Nephron (organoid): ENCODE results near the gene MTRR.

Source experiments
- H3K27ac Mint-ChIP-seq, 3 experiments: 2 replicates each; pipeline ENCODE4 v1.8.0; 2020; ENCODE audit warnings: mixed read lengths in 3 of 3, mild to moderate bottlenecking in 2 of 3, moderate library complexity in 1 of 3
- H3K27me3 Mint-ChIP-seq: 2 replicates; pipeline ENCODE4 v1.8.0; 2021; ENCODE audit warnings: low read depth, mild to moderate bottlenecking, moderate library complexity, mixed read lengths
- H3K36me3 Mint-ChIP-seq: 2 replicates; pipeline ENCODE4 v1.8.0; 2020; ENCODE audit warnings: low read depth, mixed read lengths
- H3K4me1 Mint-ChIP-seq: 2 replicates; pipeline ENCODE4 v1.8.0; 2020; ENCODE audit warnings: mixed read lengths
- H3K4me3 Mint-ChIP-seq, 3 experiments: 2 replicates each; pipeline ENCODE4 v1.8.0; 2020; ENCODE audit warnings: mild to moderate bottlenecking in 3 of 3, mixed read lengths in 3 of 3, moderate library complexity in 2 of 3
- H3K9me3 Mint-ChIP-seq: 2 replicates; pipeline ENCODE4 v1.8.0; 2020; ENCODE audit warnings: mixed read lengths
- TF ChIP-seq, protein P1 (sequence below), 3 experiments: fragments of 200-600 bp; sonication (generic); IDR thresholded peaks; one replicate each; pipeline ENCODE4 v1.5.0; 2021; ENCODE audit warnings: antibody characterized with exemption in 3 of 3; ENCODE audit not compliant: unreplicated experiment in 3 of 3

Gene MTRR

DNA sequence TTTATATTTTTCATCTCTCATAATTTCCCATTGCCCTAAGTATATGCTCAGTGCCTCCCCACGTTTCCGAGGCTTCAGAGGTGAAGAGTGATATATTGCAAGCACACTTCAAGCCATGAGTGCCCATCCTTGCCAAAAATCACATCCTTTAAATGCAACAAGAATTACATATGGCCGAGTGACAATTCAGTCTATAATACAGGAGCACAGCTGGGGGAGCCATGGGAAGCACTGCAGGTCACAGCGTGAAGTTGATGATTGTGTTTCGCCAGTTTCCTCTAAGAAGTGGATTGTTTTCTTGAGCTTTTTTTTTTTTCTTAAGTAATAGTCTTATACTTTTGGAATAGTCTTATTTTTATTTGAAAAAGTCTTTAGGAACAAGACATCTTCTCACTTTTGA lies 61.1 kb downstream of the MTRR start:
- TF ChIP-seq, protein P1, sequence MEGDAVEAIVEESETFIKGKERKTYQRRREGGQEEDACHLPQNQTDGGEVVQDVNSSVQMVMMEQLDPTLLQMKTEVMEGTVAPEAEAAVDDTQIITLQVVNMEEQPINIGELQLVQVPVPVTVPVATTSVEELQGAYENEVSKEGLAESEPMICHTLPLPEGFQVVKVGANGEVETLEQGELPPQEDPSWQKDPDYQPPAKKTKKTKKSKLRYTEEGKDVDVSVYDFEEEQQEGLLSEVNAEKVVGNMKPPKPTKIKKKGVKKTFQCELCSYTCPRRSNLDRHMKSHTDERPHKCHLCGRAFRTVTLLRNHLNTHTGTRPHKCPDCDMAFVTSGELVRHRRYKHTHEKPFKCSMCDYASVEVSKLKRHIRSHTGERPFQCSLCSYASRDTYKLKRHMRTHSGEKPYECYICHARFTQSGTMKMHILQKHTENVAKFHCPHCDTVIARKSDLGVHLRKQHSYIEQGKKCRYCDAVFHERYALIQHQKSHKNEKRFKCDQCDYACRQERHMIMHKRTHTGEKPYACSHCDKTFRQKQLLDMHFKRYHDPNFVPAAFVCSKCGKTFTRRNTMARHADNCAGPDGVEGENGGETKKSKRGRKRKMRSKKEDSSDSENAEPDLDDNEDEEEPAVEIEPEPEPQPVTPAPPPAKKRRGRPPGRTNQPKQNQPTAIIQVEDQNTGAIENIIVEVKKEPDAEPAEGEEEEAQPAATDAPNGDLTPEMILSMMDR (IDR thresholded peaks at IDR 0.05; ENCODE audit: unreplicated experiment in 3 of 3) = no peak
- Mint-ChIP-seq H3K36me3 (no peaks in the 10 kb centered on the region), H3K4me3 (no peak overlapping the region), H3K27ac (no peak overlapping the region), H3K27me3 (peaks cover 7% of the 10 kb centered on the region), H3K4me1 (no peaks in the 10 kb centered on the region), H3K9me3 (no peaks in the 10 kb centered on the region)

DNA sequence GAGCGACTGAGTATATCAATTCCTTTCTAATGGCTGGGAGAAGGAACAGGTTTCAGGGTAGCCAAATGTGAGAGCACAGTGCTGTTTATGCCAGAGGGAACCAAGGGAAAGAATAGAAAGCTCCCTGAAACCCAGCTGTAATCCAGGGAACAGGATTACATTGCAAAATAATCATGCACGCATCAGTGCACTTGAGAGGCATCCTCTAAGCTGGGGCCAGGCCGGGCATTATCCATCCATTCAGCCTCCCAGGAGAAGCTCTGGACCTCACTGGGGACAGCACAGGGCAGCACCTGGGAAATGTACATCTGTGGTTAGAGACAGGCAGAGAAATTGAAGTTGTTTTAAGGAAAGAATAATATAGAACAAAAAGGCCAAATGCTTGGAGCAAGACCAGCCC lies 72.7 kb downstream of the MTRR start:
- H3K27ac Mint-ChIP-seq = no peak overlapping the region
- TF ChIP-seq, protein P1 (IDR thresholded peaks at IDR 0.05; ENCODE audit: unreplicated experiment in 3 of 3) = no peak
- H3K4me3 Mint-ChIP-seq = no peak overlapping the region
- no peaks in the 10 kb centered on the region for H3K4me1 Mint-ChIP-seq
- peaks cover 9% of the 10 kb centered on the region for H3K9me3 Mint-ChIP-seq
- H3K36me3 Mint-ChIP-seq = no peaks in the 10 kb centered on the region
- H3K27me3 Mint-ChIP-seq = no peaks in the 10 kb centered on the region

DNA sequence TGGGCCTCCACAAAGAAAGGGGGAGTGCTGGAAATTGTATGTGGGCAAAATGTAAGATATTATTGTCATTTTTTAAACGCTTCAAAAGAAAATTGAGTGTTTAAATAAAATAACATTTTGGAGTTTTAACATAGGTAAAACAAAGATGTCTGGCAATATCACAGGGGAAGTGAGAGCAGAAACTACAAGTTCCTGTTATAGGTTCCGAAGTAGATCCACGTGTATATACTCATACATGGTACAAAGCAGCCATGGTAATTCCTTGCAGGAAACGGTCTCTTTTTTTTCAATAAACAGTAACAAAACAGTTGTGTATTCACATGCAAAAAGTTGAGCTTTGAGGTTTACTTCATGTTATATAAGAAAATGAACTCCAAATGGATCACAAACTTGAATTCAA lies 78.4 kb downstream of the MTRR start:
- TF ChIP-seq, protein P1 (IDR thresholded peaks at IDR 0.05; ENCODE audit: unreplicated experiment in 3 of 3) = no peak
- H3K27me3 Mint-ChIP-seq = no peaks in the 10 kb centered on the region
- no peaks in the 10 kb centered on the region for H3K4me1 Mint-ChIP-seq
- peaks cover 11% of the 10 kb centered on the region for H3K9me3 Mint-ChIP-seq
- no peak overlapping the region for H3K27ac Mint-ChIP-seq
- H3K36me3 Mint-ChIP-seq = no peaks in the 10 kb centered on the region
- H3K4me3 Mint-ChIP-seq = no peak overlapping the region
